CD4-positive, CD25-positive, alpha-beta regulatory T cell (primary cell): ENCODE results near the gene KIAA1210. TPM values are rescaled to one million over a fixed set of nuclear protein-coding genes. Genes with fewer than 3 reads are reported as not detected.

Source experiments
- ATAC-seq, 2 donors: fragments of 150-1000 bp; cut with Tn5 transposase; one replicate each; pipeline ENCODE4 v1.10.0; 2021; ENCODE audit warnings: low read depth in 2 of 2, moderate number of reproducible peaks in 2 of 2, moderate library complexity in 1 of 2
- DNase-seq, 3 donors: peaks; one replicate each; pipeline versions ENCODE4 v3.0.0 to v3.0.0-alpha.2; 2012 to 2022; ENCODE audit warnings: mixed read lengths in 1 of 3
- H3K27ac ChIP-seq: one replicate; pipeline ENCODE4 v1.7.0; 2013; ENCODE audit warnings: mild to moderate bottlenecking, low read length; ENCODE audit not compliant: insufficient read depth, poor library complexity, severe bottlenecking
- H3K27me3 ChIP-seq: one replicate; pipeline ENCODE4 v1.7.0; 2013; ENCODE audit warnings: low read length; ENCODE audit not compliant: control insufficient read depth, insufficient read depth
- H3K36me3 ChIP-seq: one replicate; pipeline ENCODE4 v1.7.0; 2013; ENCODE audit warnings: mild to moderate bottlenecking, low read length, moderate library complexity; ENCODE audit not compliant: control insufficient read depth, insufficient read depth
- H3K4me1 ChIP-seq: 2 replicates; pipeline ENCODE4 v1.7.0; 2013; ENCODE audit warnings: mild to moderate bottlenecking, low read length; ENCODE audit not compliant: insufficient read depth, control insufficient read depth, poor library complexity, severe bottlenecking
- H3K4me3 ChIP-seq: one replicate; pipeline ENCODE4 v1.7.0; 2013; ENCODE audit warnings: low read depth, mild to moderate bottlenecking, low read length, moderate library complexity
- H3K9me3 ChIP-seq, 2 experiments: 1 replicate in 1 of 2; 2 replicates in 1 of 2; pipeline ENCODE4 v1.7.0; 2013; ENCODE audit warnings: low read length in 2 of 2, mild to moderate bottlenecking in 1 of 2, moderate library complexity in 1 of 2; ENCODE audit not compliant: control insufficient read depth in 2 of 2
- H3K27ac Mint-ChIP-seq, 3 donors: one replicate each; pipeline ENCODE4 v1.8.0; 2020 to 2022; ENCODE audit warnings: mild to moderate bottlenecking in 3 of 3, mixed read lengths in 3 of 3, moderate library complexity in 2 of 3
- H3K27me3 Mint-ChIP-seq: one replicate; pipeline ENCODE4 v1.8.0; 2022; ENCODE audit warnings: mild to moderate bottlenecking, mixed read lengths
- H3K36me3 Mint-ChIP-seq: one replicate; pipeline ENCODE4 v1.8.0; 2020; ENCODE audit warnings: mixed read lengths
- H3K4me1 Mint-ChIP-seq, 4 donors: one replicate each; pipeline ENCODE4 v1.8.0; 2020 to 2022; ENCODE audit warnings: mixed read lengths in 4 of 4, mild to moderate bottlenecking in 1 of 4
- H3K4me3 Mint-ChIP-seq, 4 donors: one replicate each; pipeline ENCODE4 v1.8.0; 2020 to 2022; ENCODE audit warnings: mild to moderate bottlenecking in 4 of 4, mixed read lengths in 4 of 4, moderate library complexity in 3 of 4
- H3K9me3 Mint-ChIP-seq, 7 donors: one replicate each; pipeline ENCODE4 v1.8.0; 2020 to 2022; ENCODE audit warnings: mixed read lengths in 7 of 7, mild to moderate bottlenecking in 3 of 7, moderate library complexity in 2 of 7
- polyA plus RNA-seq, 4 donors: library from polyadenylated mRNA; unstranded; fragments of 300-500 nt; fragmentation: Illumina TruSeq; gene quantifications; one replicate each; pipeline ENCODE4 v1.2.3, GENCODE V29; 2021
- total RNA-seq: library from RNA; stranded (reverse); gene quantifications from one replicate; pipeline ENCODE4 v1.2.3, GENCODE V29; 2022

Gene KIAA1210
- total and polyA plus RNA-seq, 5 donors from 2014 or later, result not detected

GRCh38 chrX:119150163-119151050, 22.8 kb upstream of the KIAA1210 start:
- H3K36me3 ChIP-seq, result no peaks in the 10 kb centered on the region
- no peaks in the 10 kb centered on the region for H3K36me3 Mint-ChIP-seq
- ATAC-seq, result no peak

GRCh38 chrX:119147486-119147885, 19.9 kb upstream of the KIAA1210 start:
- H3K27me3 Mint-ChIP-seq, result peaks cover 5% of the 10 kb centered on the region
- H3K4me3 Mint-ChIP-seq, result no peak overlapping the region
- Histone ChIP-seq H3K4me1 (no peaks in the 10 kb centered on the region), H3K4me3 (no peak overlapping the region), H3K9me3 (no peaks in the 10 kb centered on the region), H3K27me3 (no peaks in the 10 kb centered on the region), H3K27ac (no peak overlapping the region), H3K36me3 (no peaks in the 10 kb centered on the region)
- no peaks in the 10 kb centered on the region for H3K4me1 Mint-ChIP-seq
- DNase-seq (no peak), ATAC-seq (no peak)
- no peak overlapping the region for H3K27ac Mint-ChIP-seq
- no peaks in the 10 kb centered on the region for H3K9me3 Mint-ChIP-seq
- no peaks in the 10 kb centered on the region for H3K36me3 Mint-ChIP-seq

More at GRCh38 chrX:119150163-119151050, 22.8 kb upstream of the KIAA1210 start:
- Mint-ChIP-seq H3K4me1 (no peaks in the 10 kb centered on the region), H3K27me3 (peaks cover 10% of the 10 kb centered on the region), H3K27ac (no peak overlapping the region), H3K9me3 (no peaks in the 10 kb centered on the region), H3K4me3 (no peak overlapping the region)
- no peak for DNase-seq
- H3K27me3 ChIP-seq, result no peaks in the 10 kb centered on the region
- no peaks in the 10 kb centered on the region for H3K9me3 ChIP-seq
- no peak overlapping the region for H3K4me3 ChIP-seq
- H3K27ac ChIP-seq, result no peak overlapping the region
- H3K4me1 ChIP-seq, result no peaks in the 10 kb centered on the region

GRCh38 chrX:119145241-119145653, 17.6 kb upstream of the KIAA1210 start:
- ATAC-seq (no peak), DNase-seq (peak in 1 of 3 donors; percentile 3)
- no peak overlapping the region for H3K27ac ChIP-seq
- no peaks in the 10 kb centered on the region for H3K4me1 Mint-ChIP-seq
- no peaks in the 10 kb centered on the region for H3K36me3 Mint-ChIP-seq
- no peaks in the 10 kb centered on the region for H3K36me3 ChIP-seq
- no peaks in the 10 kb centered on the region for H3K9me3 ChIP-seq
- H3K9me3 Mint-ChIP-seq, result no peaks in the 10 kb centered on the region
- H3K27ac Mint-ChIP-seq, result no peak overlapping the region
- H3K27me3 Mint-ChIP-seq, result no peaks in the 10 kb centered on the region
- no peak overlapping the region for H3K4me3 ChIP-seq
- H3K27me3 ChIP-seq, result no peaks in the 10 kb centered on the region
- H3K4me1 ChIP-seq, result no peaks in the 10 kb centered on the region
- H3K4me3 Mint-ChIP-seq, result no peak overlapping the region

GRCh38 chrX:119134466-119134865, 6.9 kb upstream of the KIAA1210 start:
- H3K36me3 Mint-ChIP-seq, result no peaks in the 10 kb centered on the region
- ATAC-seq, result no peak

GRCh38 chrX:119132961-119133360, 5.3 kb upstream of the KIAA1210 start:
- Histone ChIP-seq H3K4me3 (no peak overlapping the region), H3K9me3 (no peaks in the 10 kb centered on the region), H3K27ac (no peak overlapping the region), H3K4me1 (no peaks in the 10 kb centered on the region), H3K27me3 (peaks cover 2% of the 10 kb centered on the region), H3K36me3 (no peaks in the 10 kb centered on the region)
- Mint-ChIP-seq H3K36me3 (no peaks in the 10 kb centered on the region), H3K4me3 (no peak overlapping the region), H3K27ac (no peak overlapping the region), H3K4me1 (no peaks in the 10 kb centered on the region), H3K9me3 (no peaks in the 10 kb centered on the region), H3K27me3 (peaks cover 4% of the 10 kb centered on the region)
- DNase-seq, result no peak
- no peak for ATAC-seq

More at GRCh38 chrX:119134466-119134865, 6.9 kb upstream of the KIAA1210 start:
- no peak for DNase-seq
- H3K36me3 ChIP-seq, result no peaks in the 10 kb centered on the region
- no peak overlapping the region for H3K4me3 ChIP-seq
- no peaks in the 10 kb centered on the region for H3K9me3 ChIP-seq
- no peaks in the 10 kb centered on the region for H3K4me1 ChIP-seq
- no peaks in the 10 kb centered on the region for H3K4me1 Mint-ChIP-seq
- no peak overlapping the region for H3K27ac Mint-ChIP-seq
- H3K27me3 ChIP-seq, result peaks cover 2% of the 10 kb centered on the region
- no peak overlapping the region for H3K27ac ChIP-seq
- H3K9me3 Mint-ChIP-seq, result no peaks in the 10 kb centered on the region
- H3K4me3 Mint-ChIP-seq, result no peak overlapping the region
- H3K27me3 Mint-ChIP-seq, result peaks cover 4% of the 10 kb centered on the region

GRCh38 chrX:119132316-119132715, 4.7 kb upstream of the KIAA1210 start:
- Mint-ChIP-seq H3K27ac (no peak overlapping the region), H3K36me3 (no peaks in the 10 kb centered on the region), H3K27me3 (peaks cover 4% of the 10 kb centered on the region), H3K9me3 (no peaks in the 10 kb centered on the region), H3K4me1 (no peaks in the 10 kb centered on the region), H3K4me3 (no peak overlapping the region)
- H3K36me3 ChIP-seq, result no peaks in the 10 kb centered on the region
- H3K4me3 ChIP-seq, result no peak overlapping the region
- no peaks in the 10 kb centered on the region for H3K4me1 ChIP-seq
- ATAC-seq, result no peak
- H3K27me3 ChIP-seq, result peaks cover 2% of the 10 kb centered on the region
- H3K9me3 ChIP-seq, result no peaks in the 10 kb centered on the region
- DNase-seq, result no peak
- no peak overlapping the region for H3K27ac ChIP-seq

GRCh38 chrX:119130911-119131310, 3.3 kb upstream of the KIAA1210 start:
- H3K9me3 ChIP-seq, result no peaks in the 10 kb centered on the region
- H3K27me3 ChIP-seq, result peaks cover 2% of the 10 kb centered on the region
- H3K4me1 ChIP-seq, result no peaks in the 10 kb centered on the region
- H3K4me1 Mint-ChIP-seq, result no peaks in the 10 kb centered on the region
- no peaks in the 10 kb centered on the region for H3K36me3 ChIP-seq
- peaks cover 4% of the 10 kb centered on the region for H3K27me3 Mint-ChIP-seq
- H3K9me3 Mint-ChIP-seq, result no peaks in the 10 kb centered on the region
- H3K27ac Mint-ChIP-seq, result no peak overlapping the region
- no peak overlapping the region for H3K27ac ChIP-seq
- DNase-seq (no peak), ATAC-seq (no peak)
- H3K4me3 Mint-ChIP-seq, result no peak overlapping the region
- H3K36me3 Mint-ChIP-seq, result no peaks in the 10 kb centered on the region
- H3K4me3 ChIP-seq, result no peak overlapping the region

GRCh38 chrX:119121341-119121740, 6.3 kb downstream of the KIAA1210 start:
- Mint-ChIP-seq H3K36me3 (no peaks in the 10 kb centered on the region), H3K9me3 (peaks cover 0 to under 1% (median 0%) of the 10 kb centered on the region in 7 donors), H3K27ac (no peak overlapping the region), H3K27me3 (peaks cover 13% of the 10 kb centered on the region), H3K4me3 (no peak overlapping the region), H3K4me1 (no peaks in the 10 kb centered on the region)
- H3K4me1 ChIP-seq, result no peaks in the 10 kb centered on the region
- no peaks in the 10 kb centered on the region for H3K36me3 ChIP-seq
- DNase-seq (no peak), ATAC-seq (no peak)
- no peaks in the 10 kb centered on the region for H3K27me3 ChIP-seq
- no peaks in the 10 kb centered on the region for H3K9me3 ChIP-seq
- H3K27ac ChIP-seq, result no peak overlapping the region
- H3K4me3 ChIP-seq, result no peak overlapping the region
